HL-60 (cell line): Measurements from ENCODE around the gene CPNE2.

Experiments used
- GABPA ChIP-seq: IDR thresholded peaks from 2 replicates; pipeline ENCODE4 v1.6.1; 2012; ENCODE audit warnings: low read depth
- TF ChIP-seq, protein P1 (sequence below): IDR thresholded peaks from one replicate; pipeline ENCODE4 v1.5.1; 2011; ENCODE audit warnings: low read length, control low read depth, inconsistent platforms; ENCODE audit not compliant: insufficient read depth

DNA sequence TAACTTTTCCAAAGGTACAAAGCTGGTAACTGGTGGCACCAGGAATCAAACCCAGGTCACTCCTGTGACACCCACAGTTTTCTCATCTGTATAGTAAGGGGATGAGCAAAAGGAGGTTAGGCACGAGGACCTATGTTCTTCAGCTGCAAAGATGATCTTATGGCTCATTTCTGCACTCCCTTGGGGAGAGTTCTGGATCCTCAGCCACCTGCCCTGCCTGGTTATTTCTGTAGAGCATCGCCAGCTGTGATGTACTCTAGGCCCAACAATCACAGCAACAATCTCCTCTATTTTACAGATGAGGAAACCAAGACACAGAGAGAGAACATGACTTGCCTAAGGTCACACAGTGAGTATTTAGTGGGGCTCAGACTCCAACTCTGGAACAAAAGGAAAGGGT is 5.4 kb upstream of the CPNE2 start:
- TF ChIP-seq, protein P1, sequence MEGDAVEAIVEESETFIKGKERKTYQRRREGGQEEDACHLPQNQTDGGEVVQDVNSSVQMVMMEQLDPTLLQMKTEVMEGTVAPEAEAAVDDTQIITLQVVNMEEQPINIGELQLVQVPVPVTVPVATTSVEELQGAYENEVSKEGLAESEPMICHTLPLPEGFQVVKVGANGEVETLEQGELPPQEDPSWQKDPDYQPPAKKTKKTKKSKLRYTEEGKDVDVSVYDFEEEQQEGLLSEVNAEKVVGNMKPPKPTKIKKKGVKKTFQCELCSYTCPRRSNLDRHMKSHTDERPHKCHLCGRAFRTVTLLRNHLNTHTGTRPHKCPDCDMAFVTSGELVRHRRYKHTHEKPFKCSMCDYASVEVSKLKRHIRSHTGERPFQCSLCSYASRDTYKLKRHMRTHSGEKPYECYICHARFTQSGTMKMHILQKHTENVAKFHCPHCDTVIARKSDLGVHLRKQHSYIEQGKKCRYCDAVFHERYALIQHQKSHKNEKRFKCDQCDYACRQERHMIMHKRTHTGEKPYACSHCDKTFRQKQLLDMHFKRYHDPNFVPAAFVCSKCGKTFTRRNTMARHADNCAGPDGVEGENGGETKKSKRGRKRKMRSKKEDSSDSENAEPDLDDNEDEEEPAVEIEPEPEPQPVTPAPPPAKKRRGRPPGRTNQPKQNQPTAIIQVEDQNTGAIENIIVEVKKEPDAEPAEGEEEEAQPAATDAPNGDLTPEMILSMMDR = no peak
- no peak for TF ChIP-seq GABPA
